GM18861 (cell line): Measurements from ENCODE around the gene PRIMPOL.
"Not testable (repeated sequence)": the region's sequence is repeated elsewhere in the genome, so short reads cannot be mapped to it uniquely, and the experiment has no call there.

Experiments
- ATAC-seq: cut with Tn5 transposase; IDR thresholded peaks from one replicate; pipeline ENCODE4 v1.9.1; 2021; ENCODE audit not compliant: unreplicated experiment

The PRIMPOL gene

DNA sequence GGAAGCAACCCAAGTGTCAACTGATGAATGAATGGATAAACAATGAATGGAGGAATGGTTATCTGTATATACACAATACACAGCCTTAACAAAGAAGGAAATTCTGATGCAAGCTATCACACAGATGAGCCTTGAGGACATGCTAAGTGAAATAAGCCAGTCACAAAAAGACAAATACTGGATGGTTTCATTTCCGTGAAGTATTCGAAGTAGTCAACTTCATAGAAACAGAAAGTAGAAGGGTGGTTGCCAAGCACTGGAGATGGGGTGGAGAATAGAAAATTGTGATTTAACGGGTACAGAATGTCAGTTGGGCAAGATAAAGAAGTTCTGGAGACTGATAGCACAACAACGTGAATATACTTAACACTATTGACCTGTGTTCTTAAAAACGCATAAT, 56.2 kb downstream of the PRIMPOL start:
- no peak for ATAC-seq

DNA sequence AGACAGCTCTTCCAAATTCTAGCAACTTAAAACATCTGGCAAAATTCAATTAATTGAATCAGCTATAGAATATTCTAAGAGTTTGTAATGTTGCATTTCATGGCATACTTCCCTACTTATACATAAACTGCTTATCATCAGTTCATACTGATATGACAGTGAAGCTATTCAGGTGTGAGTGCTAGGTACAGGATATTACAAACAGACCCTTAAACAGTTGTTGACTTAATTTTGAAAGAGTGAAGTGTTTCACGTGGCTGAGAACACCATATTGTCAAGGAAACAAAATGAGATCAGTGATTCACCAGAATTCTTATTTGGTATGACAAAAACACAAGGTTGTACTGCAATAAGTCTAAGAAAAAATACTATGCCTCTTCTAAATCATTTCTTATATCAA, 56.9 kb downstream of the PRIMPOL start:
- ATAC-seq = no peak

DNA sequence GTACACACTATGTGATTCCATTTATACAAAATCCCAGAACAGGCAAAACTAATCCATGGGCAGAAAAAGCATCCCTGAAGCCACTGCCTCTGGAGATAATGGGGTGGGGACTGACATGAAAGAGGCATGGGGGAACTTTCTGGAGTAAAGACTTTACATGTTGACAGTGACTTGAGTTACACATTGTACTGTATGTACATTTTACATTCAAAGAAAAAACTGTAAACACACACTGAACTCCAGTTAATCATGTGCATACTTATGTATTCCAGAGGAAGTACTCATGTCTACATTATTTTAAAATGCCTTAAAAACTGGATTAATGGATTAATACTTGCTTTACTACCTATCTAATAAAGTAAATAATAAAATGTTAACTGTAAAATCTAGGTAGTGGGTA, 62.8 kb downstream of the PRIMPOL start:
- ATAC-seq = no peak

DNA sequence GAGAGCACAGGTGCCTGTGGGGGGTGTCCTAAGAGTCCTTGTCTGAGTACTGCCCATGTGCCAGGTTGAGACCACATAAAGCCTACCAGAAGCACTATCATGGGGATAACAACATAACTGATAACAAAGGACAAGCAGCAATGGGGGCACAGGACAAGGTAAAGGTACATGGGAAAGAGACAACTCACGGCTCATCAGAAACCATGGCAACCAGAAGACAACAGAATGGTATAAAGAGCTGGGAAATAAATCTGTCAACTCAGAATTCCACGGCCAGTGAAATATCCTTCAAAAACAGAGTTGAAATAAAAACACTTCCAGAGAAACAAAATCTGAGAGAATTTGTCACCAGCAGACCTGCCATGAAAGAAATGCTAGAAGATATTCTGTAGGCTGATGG, 64.3 kb downstream of the PRIMPOL start:
- ATAC-seq = no peak

DNA sequence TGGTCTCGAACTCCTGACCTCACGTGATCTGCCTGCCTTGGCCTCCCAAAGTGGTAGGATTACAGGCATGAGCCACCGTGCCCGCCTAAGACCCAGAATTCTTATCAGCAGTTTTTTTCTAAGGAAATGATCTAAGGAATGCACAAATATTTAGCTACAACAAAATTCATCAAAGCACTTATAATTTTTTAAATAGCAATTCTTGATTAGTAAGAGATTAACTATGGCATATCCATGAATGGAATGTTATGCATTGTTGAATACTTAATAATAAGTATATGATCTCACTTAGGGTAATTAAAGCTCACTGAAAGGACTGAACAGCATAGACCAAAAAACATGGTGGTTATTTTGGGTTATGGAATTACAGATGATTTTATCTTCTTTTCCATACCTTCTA, 66.0 kb downstream of the PRIMPOL start:
- no peak for ATAC-seq

DNA sequence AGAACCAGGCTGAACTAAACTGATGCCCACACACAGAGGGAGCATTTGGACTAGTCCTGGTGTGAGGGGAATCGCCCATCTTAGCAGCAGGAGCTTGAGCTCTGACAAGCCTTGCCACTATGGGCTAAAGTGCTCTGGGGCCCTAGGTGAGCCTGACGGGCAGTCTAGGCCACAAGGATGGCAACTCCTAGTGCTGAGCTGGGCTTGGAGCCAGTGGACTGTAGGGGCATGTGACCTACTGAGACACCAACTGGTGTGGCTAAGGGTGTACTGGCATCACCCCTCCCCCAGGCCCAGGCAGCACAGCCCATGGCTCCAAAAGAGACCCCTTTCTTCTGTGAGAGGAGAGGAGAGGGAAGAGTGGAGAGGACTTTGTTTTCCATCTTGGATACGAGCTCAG, 69.9 kb downstream of the PRIMPOL start:
- ATAC-seq = no peak

DNA sequence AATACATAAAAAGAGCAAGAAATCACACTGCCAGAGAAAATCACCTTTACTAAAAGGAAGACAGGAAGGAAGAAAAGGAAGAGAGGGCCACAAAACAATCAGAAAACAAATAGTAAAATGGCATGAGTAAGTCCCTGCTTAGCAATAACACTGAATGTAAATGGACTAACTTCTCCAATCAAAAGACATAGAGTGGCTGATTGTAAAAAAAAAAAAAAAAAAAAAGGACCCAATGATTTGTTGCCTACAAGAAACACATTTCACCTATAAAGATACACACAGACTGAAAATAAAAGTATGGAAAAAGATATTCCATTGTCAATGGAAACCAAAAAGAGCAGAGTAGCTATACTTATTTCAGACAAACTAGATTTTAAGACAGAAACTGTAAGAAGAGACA, 71.7 kb downstream of the PRIMPOL start:
- ATAC-seq = no peak

DNA sequence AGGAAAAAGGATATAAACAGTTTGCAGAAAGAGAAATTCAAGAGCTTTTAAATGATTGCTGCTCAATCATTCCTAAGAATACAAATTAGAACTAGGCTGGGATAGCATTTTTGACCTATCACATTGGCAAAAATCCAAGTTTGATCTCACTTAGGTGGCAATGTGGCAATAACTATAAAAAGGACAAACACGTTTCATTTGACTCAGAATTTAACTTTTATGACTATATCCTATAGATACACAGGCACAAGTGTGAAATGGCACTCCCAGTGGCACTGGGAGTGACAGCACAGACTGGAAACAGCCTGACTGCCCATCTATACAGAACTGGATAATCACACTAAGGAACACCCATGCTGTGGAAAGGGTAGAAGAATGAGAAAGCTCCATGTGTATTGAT, 73.3 kb downstream of the PRIMPOL start:
- ATAC-seq = no peak

DNA sequence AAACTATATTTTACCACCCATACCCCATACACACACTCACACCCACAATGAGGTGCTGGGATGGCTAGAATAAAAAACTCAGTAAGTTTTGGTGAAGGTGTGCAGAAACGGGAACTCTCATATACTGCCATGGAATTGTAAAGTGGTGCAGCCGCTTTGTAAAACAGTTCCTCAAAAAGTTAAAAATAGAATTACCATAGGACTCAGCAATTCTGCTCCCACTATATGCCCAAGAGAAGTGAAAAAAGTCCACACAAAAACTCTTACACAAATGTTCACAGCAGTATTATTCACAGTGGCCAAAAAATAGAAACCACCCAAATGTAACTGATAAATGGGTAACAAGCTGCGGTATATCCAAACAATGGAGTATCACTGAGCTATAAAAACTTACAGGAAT, 77.9 kb downstream of the PRIMPOL start:
- no peak for ATAC-seq

DNA sequence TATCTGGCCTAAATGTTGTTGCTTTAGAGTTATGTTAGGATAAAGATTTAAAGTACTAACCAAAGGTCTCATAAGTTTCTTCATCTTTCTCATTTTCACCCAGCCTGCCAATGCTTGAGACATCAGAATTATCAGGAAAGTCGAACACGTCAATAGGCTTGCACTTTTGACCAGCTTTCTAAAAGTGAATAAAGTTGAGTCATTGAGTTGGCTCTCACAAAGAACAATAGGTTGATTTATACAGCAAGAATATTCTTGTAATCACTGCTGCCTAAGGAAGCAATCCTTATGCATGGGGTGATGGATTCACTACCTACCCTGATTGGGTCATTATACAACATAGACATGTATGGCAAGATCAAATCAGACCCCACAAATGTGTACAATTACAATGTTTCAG, 79.3 kb downstream of the PRIMPOL start:
- ATAC-seq = no peak

DNA sequence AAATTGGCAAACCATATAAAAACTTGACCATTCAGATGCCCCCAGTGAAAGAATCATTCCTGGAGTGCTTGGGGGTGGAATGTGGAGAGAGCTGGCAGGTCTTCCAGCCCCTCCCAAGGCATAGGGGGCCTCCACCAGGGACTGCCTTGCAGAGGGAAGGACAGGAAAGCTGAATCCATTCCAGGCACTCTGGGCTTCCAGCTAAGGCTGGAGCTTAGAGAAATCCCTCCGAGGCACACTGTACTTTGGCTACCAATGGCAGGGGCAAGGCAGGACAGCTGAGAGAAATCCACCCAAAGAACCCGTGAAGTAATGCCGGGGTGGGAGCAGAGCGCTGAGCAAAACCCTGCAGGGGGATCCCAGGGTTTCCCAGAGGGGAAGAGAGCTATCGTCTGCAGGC, 80.4 kb downstream of the PRIMPOL start:
- ATAC-seq = no peak

DNA sequence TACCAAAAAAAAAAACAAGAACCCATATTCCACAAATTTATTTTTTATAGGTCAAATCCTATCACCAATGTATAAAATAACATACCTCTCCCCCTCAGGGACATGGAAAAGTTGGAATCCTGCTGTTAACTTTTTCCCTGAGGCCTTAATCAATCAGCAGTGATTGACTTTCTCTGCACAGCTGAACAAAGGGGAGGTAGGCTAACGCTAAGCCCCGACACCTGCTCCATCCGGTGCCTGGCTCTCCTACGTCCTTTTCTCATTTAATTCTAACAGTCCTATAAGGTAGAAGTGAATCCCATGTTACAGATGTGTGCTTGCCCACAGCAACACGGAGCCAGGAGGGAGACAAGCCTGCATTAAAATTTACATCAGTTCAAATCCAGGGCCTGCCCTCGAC, 81.5 kb downstream of the PRIMPOL start:
- no peak for ATAC-seq

DNA sequence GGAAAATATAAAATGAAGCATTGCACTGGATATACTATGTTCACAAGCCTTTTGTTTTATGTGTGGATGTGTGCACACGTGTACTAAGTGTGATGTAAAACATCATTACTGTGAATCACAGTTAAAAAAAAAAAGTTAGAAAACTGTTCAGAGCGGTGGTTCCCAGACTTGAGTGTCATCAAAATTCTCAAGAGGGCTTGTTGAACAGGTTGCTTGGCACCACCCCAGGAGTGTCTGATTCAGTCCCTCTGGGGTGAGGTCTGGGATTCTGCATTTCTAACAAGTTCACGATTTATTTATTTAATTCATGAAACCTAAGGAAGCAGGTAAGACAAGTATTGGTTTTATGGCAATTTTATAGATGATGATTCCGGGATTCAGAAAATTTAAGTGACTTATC, 82.6 kb downstream of the PRIMPOL start:
- no peak for ATAC-seq

DNA sequence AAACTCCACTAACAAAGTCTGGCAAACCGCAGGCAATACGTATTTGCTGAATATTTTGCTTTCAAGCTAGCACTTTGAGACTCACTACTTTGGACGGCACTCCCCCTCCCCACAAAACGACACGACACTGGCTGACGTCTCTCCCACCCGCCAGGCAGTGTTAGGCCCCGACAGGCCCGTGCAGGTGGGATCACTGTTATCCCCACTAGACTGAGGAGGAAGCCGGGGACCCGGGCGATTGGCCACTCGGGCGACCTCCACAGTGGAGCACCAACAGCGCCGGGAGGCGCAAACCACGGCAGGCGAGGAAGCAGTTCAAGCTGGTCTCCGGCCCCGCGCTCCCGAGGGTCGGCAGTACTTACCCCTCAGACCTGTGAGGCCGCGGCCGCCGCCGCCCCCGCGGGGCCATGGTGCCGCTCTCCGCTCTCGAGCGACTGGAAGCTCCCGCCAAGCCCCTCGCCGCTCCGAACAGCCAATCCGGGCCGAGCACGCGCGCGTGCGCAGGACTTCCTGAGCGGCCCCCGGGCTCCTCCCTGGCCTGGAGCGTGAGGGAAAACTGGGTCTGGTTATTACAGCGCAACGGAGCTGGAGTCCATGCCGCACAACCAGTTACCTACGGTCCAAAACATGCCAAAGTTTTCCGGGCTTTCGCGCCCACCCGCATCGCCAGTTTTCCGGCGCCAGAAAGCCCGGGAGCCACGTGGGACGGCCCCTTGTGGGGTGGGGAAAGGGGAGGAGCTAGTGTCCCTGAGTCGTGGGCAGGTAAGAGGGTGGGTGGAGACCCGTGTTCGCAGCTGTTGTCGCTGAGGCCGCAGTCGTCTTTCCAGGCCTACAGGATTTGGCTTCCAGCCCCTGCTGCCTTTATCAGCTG, 84.4 kb downstream of the PRIMPOL start, which contains the start of gene CENPU:
Gene CENPU (minus strand): TSS at position 443 of the 871 bp plus-strand sequence. CDS start 34 bp downstream, at position 409.
- ATAC-seq = peak; percentile 91

DNA sequence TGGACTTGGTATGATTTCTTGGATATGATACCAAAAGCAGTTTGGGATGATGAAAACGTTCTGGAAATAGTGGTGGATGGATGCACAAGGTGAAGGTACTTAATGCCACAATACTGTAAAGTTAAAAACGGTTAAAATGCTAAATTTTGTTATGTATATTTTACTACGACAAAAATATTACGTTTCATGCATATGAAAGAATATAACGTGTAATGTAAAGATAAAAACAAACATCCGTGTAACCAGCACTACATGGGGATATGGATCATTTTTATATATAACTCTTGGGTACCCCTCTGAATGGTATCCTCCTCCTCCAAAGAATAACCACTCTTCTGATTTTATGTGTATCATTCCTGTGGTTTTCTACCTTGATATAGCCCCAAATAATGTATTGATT, 85.2 kb downstream of the PRIMPOL start:
- ATAC-seq = no peak

DNA sequence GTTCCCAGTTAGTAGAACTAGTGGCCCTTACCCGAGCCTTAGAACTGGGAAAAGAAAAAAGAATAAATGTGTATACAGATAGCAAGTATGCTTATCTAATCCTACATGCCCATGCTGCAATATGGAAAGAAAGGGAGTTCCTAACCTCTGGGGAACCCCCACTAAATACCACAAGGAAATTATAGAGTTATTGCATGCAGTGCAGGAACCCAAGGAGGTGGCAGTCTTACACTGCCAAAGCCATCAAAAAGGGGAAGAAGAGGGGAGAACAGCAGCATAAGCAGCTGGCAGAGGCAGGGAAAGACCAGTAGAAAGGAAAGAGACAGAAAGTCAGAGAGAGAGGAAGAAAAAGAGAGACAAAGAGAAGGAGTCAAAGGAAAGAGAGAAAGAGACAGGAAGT, 90.0 kb downstream of the PRIMPOL start:
- ATAC-seq = not testable (repeated sequence)

DNA sequence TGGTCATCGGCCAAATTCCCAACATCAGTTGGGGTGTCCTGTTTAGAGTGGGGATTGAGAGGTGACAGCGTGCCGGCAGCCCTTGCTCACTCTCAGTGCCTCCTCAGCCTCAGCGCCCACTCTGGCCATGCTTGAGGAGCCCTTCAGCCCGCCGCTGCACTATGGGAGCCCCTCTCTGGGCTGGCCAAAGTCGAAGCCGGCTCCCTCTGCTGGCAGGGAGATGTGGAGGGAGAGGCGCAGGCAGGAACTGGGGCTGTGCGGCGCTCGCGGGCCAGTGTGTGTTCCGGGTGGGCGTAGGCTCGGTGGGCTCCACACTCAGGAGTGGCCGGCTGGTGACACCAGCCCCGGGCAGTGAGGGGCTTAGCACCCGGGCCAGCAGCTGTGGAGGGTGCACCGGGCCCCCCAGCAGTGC, 91.4 kb downstream of the PRIMPOL start:
- no peak for ATAC-seq

DNA sequence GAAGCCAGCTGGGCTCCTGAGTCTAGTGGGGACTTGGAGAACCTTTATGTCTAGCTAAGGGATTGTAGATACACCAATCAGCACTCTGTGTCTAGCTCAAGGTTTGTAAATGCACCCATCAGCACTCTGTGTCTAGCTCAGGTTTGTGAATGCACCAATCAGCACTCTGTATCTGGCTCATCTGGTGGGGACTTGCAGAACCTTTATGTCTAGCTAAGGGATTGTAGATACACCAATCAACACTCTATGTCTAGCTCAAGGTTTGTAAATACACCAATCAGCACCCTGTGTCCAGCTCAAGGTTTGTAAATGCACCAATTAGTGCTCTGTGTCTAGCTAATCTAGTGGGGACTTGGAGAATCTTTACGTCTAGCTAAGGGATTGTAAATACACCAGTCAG, 92.1 kb downstream of the PRIMPOL start:
- not testable (repeated sequence) for ATAC-seq

DNA sequence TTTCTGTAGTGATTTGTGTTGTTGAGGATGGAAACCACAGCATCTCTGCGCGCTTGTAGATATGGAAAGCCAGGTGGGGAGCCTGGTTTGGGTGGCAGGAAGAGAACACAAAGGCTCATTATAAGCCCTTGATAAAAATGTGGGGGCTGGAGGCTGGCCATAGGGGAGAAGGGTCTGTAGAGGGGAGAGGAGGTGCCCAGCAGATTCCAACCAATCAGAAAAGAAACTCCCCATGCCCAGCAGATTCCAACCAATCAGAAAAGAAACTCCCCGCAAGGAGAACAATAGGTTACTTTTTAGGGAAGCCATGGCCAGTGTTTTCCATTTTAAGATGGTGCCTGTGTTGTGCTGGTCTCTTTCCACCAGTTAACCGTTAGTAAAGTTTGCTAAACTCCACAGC, 94.1 kb downstream of the PRIMPOL start:
- ATAC-seq = no peak

DNA sequence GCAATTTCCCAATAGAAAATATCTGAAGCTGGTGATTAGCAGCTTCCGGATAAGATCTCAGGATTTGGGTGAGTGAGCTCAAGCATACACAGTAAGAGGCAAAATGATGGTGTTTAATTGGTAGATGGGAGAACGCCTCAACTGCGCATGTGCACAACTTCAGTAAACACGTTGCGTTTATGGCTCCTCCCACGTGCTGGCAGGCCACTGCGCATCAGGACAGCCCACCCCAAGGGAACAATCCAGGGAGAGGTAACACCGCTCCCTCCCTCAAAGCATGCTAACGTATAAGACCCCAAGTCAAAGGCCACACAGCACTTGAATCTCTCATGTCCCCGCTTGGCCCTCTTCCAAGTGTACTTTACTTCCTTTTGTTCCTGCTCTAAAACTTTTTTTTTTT, 94.7 kb downstream of the PRIMPOL start:
- no peak for ATAC-seq
